ENCODE data around the gene CEP55.
A peak's percentile ranks its signal among the peaks of the same experiment; 100 is the strongest.
"Not testable (repeated sequence)": the region's sequence is repeated elsewhere in the genome, so short reads cannot be mapped to it uniquely, and the experiment has no call there.

Gene CEP55

DNA sequence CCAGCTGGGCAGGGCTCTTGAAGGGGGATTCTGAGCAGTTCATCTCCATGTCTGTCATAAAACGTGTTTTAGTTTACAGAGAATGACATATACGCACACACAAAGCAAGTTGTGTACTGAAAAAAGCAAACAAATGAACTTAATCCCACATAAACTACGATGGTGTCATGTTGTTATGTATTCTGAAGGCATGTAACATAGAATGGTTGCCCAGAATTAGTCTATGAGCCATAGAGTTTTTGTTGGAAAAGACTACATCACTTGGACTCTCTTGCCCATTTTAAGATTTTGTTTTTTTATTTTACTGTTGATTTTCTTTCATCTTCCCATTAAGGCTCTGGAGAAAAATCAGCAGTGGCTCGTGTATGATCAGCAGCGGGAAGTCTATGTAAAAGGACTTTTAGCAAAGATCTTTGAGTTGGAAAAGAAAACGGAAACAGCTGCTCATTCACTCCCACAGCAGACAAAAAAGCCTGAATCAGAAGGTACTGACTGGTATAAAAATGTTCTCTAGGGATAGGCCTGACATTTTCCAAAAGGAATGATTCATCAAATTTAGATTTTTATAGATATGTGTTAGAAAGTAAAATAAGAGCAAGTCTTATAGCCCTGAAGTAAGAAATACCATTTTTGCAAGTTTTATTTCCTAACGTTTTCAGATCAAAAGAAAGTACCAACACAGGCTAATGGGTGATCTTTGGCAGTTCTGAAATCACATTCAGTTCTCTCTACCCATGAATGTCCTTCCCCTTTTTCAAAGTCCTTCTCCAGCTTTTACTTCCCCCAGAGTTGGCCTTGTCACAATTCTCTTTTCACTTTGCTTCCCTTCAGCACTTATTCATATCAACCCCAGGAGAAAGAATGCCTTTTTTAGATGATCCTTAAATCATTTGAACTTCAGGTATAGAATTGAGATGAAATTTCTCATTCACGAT, 18.9 kb downstream of the CEP55 start:
- no peak overlapping the region for H3K4me3 ChIP-seq (ENCODE audit: low read length)
- DNase-seq (ENCODE audit: low read depth): no peak
- TF ChIP-seq, protein P1, sequence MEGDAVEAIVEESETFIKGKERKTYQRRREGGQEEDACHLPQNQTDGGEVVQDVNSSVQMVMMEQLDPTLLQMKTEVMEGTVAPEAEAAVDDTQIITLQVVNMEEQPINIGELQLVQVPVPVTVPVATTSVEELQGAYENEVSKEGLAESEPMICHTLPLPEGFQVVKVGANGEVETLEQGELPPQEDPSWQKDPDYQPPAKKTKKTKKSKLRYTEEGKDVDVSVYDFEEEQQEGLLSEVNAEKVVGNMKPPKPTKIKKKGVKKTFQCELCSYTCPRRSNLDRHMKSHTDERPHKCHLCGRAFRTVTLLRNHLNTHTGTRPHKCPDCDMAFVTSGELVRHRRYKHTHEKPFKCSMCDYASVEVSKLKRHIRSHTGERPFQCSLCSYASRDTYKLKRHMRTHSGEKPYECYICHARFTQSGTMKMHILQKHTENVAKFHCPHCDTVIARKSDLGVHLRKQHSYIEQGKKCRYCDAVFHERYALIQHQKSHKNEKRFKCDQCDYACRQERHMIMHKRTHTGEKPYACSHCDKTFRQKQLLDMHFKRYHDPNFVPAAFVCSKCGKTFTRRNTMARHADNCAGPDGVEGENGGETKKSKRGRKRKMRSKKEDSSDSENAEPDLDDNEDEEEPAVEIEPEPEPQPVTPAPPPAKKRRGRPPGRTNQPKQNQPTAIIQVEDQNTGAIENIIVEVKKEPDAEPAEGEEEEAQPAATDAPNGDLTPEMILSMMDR (IDR thresholded peaks at IDR 0.05; ENCODE audit: insufficient read depth, low read depth, low read length, missing control alignments): no peak

DNA sequence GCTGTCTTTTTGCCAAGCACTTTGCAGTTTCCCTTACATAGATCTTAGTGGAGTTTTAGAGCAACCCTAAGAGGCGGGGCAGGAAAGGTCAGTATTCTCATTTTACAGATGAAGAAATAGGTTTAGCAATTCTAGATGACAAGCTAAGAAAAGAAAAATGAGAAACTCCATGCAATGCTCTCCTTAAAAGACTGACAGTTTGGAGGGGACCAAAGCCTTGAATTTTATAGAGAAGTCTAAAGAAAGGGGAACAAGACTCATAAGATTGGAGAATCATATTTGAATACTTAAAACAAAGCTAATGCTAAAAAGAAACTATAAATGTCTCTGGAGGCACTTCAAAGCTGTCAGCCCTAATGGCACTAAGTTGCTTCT, 19.6 kb downstream of the CEP55 start:
- TF ChIP-seq, protein P1 (IDR thresholded peaks at IDR 0.05; ENCODE audit: insufficient read depth, low read depth, low read length, missing control alignments): no peak
- no peak for DNase-seq (ENCODE audit: low read depth)
- no peak overlapping the region for H3K4me3 ChIP-seq (ENCODE audit: low read length)

DNA sequence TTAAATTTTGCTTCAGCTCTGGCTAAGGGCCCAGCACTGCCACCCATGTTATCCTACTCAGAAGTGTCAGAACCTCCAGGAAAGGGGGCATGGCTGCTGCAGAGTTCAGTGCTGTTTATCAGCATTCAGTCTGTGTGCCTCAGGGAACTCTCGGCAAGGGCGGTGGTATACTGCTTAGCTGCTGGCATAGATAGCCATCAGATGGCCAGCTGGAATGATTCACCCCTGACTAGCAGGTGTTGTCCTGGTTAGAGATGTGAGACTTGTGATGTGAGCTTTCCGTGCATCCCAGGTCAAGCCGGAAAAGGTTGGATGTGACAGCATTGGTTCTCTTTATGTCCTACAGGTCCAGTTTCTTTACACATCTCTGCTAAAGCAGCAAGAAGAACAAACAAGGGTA, 22.1 kb downstream of the CEP55 start:
- no peak overlapping the region for H3K4me3 ChIP-seq (ENCODE audit: low read length)
- TF ChIP-seq, protein P1 (IDR thresholded peaks at IDR 0.05; ENCODE audit: insufficient read depth, low read depth, low read length, missing control alignments): no peak
- no peak for DNase-seq (ENCODE audit: low read depth)

DNA sequence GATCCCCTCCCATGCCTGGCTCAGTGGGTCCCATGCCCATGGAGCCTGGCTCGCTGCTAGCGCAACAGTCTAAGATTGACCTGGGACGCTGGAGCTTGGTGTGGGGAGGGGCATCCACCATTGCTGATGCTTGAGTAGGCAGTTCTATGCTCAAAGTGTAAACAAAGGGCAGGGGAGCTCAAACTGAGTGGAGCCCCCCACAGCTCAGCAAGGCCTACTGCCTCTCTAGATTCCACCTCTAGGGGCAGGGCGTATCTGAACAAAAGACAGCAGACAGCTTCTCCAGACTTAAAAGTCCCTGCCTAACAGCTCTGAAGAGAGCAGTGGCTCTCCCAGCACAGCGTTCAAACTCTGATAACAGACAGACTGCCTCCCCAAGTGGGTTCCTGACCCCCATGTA, 38.9 kb downstream of the CEP55 start:
- no peak overlapping the region for H3K4me3 ChIP-seq (ENCODE audit: low read length)
- TF ChIP-seq, protein P1 (IDR thresholded peaks at IDR 0.05; ENCODE audit: insufficient read depth, low read depth, low read length, missing control alignments): no peak
- DNase-seq (ENCODE audit: low read depth): no peak

DNA sequence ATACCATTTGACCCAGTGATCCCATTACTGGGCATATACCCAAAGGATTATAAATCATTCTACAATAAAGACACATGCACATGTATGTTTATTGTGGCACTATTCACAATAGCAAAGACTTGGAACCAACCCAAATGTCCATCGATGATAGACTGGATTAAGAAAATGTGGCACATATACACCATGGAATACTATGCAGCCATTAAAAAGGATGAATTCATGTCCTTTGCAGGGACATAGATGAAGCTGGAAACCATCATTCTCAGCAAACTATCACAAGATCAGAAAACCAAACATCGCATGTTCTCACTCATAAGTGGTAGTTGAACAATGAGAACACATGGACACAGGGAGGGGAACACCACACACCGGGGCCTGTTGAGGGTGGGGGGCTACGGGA, 44.5 kb downstream of the CEP55 start:
- H3K4me3 ChIP-seq (ENCODE audit: low read length); DNase-seq (ENCODE audit: low read depth): not testable (repeated sequence)

DNA sequence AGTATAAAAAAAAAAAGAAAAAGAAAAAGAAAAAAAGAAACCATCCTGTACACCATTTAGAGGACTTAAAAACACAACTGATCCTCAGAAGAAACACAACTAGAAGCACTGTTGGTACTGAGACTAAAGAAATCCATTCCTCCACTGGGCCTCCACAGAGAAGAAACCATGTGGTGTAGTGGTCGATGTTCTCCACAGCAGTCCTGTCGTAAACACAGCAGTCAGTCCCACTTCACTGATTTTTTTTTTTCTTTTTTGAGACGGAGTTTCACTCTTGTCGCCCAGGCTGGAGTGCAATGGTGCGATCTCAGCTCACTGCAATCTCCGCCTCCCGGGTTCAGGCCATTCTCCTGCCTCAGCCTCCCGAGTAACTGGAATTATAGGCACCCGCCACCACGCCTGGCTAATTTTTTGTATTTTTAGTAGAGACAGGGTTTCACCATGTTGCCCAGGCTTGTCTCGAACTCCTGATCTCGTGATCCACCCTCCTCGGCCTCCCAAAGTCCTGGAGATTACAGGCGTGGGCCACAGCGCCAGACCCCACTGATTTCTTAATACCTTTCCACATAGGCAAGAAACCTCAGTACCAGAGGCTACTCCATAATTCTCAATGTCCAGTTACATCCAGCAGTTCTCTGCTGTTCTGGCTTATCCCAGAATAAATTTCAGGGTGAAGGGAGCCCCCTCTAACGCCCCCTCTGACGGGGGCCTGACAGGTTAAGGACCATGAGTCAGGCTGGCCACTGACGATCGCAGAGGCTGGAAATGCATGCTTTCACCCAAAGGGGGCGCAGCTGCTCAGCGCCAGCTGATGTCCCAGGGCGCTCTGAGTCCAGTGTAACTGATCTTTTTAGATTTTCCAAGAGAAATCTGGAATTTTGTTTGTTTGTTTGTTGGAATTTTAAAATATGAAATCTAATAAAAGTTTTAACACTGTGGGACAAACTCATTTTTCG, 45.3 kb downstream of the CEP55 start:
- TF ChIP-seq, protein P1 (IDR thresholded peaks at IDR 0.05; ENCODE audit: insufficient read depth, low read depth, low read length, missing control alignments): peak; percentile 78
- H3K4me3 ChIP-seq (ENCODE audit: low read length): no peak overlapping the region
- peak; percentile 53 for DNase-seq (ENCODE audit: low read depth)

DNA sequence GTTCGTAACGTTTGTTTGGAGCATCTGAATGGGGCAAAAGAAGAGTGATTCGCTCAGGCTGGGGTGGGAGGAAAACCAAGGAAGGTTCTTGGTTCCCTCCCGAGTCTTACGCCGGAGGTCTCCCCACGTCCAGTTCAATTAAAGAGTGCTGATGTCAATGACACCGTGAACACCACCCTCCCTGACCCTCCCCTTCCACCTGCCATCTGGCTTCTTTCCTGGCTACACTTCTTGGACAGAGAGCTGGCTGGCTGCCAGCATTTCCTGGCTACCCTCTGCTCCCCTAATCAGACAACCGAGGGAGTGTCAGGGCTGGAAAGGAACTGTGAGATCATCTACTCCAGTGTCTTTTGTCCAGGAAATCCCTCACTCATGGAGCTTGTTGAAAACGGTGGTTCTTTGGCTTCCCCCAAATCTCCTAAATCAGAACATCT, 46.0 kb downstream of the CEP55 start:
- DNase-seq (ENCODE audit: low read depth): peak; percentile 8
- H3K4me3 ChIP-seq (ENCODE audit: low read length): no peak overlapping the region

DNA sequence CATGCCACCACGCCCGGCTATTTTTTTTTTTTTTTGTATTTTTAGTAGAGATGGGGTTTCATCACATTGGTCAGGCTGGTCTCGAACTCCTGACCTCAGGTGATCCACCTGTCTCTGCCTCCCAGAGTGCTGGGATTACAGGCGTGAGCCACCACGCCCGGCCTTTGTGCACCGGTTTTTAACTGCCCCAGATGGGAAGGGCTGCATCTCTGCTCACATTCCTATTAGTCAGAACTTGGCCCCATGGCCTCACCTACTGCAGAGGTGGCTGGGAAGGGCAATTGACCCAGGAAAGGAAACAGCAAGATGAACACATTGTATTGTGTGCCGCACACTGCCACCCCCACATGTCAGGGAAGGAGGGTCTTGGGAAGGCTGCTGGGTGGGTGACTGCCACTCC, 50.6 kb downstream of the CEP55 start:
- DNase-seq (ENCODE audit: low read depth): not testable (repeated sequence)

More for the DNA sequence above, 46.0 kb downstream of the CEP55 start:
- TF ChIP-seq, protein P1 (IDR thresholded peaks at IDR 0.05; ENCODE audit: insufficient read depth, low read depth, low read length, missing control alignments): no peak

More for the DNA sequence above, 50.6 kb downstream of the CEP55 start:
- H3K4me3 ChIP-seq (ENCODE audit: low read length): not testable (repeated sequence)

Measured in epithelial cell of esophagus (primary cell).